Activated T-helper 17 cell treated with anti-CD3 and anti-CD28 coated beads, Interleukin-2, amount 50 U/mL, for 72 hours (primary cell): Measurements from ENCODE around the gene TES. TPM values are rescaled to one million over a fixed set of nuclear protein-coding genes. Genes with fewer than 3 reads are reported as not detected.

ENCODE experiments used
- ATAC-seq: fragments of 150-1000 bp; cut with Tn5 transposase; replicated peaks from 2 replicates; pipeline ENCODE4 v1.10.0; 2021; ENCODE audit warnings: mild to moderate bottlenecking, moderate library complexity
- H3K27ac Mint-ChIP-seq: one replicate; pipeline ENCODE4 v1.8.0; 2022; ENCODE audit warnings: mixed read lengths
- H3K27me3 Mint-ChIP-seq: one replicate; pipeline ENCODE4 v1.8.0; 2022; ENCODE audit warnings: mixed read lengths
- H3K36me3 Mint-ChIP-seq: one replicate; pipeline ENCODE4 v1.8.0; 2022; ENCODE audit warnings: low read depth, mild to moderate bottlenecking, mixed read lengths
- H3K4me1 Mint-ChIP-seq: one replicate; pipeline ENCODE4 v1.8.0; 2022; ENCODE audit warnings: mixed read lengths
- H3K4me3 Mint-ChIP-seq: one replicate; pipeline ENCODE4 v1.8.0; 2022; ENCODE audit warnings: mild to moderate bottlenecking, mixed read lengths
- H3K9me3 Mint-ChIP-seq: one replicate; pipeline ENCODE4 v1.8.0; 2022; ENCODE audit warnings: mixed read lengths
- total RNA-seq, 2 donors: library from RNA; stranded (reverse); gene quantifications; one replicate each; pipeline ENCODE4 v1.2.3, GENCODE V29; 2022

The TES gene
- total RNA-seq, 2 donors from 2014 or later = 57.6 to 79.4 TPM

- Mint-ChIP-seq H3K36me3 (peaks cover 24% of the 10 kb centered on the region), H3K4me1 (peaks cover 8% of the 10 kb centered on the region), H3K27me3 (no peaks in the 10 kb centered on the region), H3K9me3 (no peaks in the 10 kb centered on the region), H3K27ac (no peak overlapping the region), H3K4me3 (no peak overlapping the region)
- ATAC-seq = no peak
These were observed 1.4 kb upstream of the TES start for GRCh38 chr7:116208919-116209318.

- Mint-ChIP-seq H3K36me3 (peaks cover 24% of the 10 kb centered on the region), H3K4me3 (peak overlapping the region; percentile 92), H3K27me3 (no peaks in the 10 kb centered on the region), H3K9me3 (no peaks in the 10 kb centered on the region), H3K27ac (peak overlapping the region; percentile 11), H3K4me1 (peaks cover 11% of the 10 kb centered on the region)
- peak; percentile 15 for ATAC-seq
These were observed 723 bp upstream of the TES start for GRCh38 chr7:116209561-116210070.

- Mint-ChIP-seq H3K4me1 (peaks cover 24% of the 10 kb centered on the region), H3K27me3 (no peaks in the 10 kb centered on the region), H3K4me3 (peak overlapping the region; percentile 92), H3K27ac (peak overlapping the region; percentile 92), H3K9me3 (no peaks in the 10 kb centered on the region), H3K36me3 (peaks cover 28% of the 10 kb centered on the region)
- peak; percentile 77 for ATAC-seq
These were observed 920 bp downstream of the TES start for GRCh38 chr7:116211006-116211912.

- Mint-ChIP-seq H3K27me3 (no peaks in the 10 kb centered on the region), H3K4me1 (peaks cover 27% of the 10 kb centered on the region), H3K36me3 (peaks cover 28% of the 10 kb centered on the region)
These were observed 1.7 kb downstream of the TES start for GRCh38 chr7:116211913-116212596.

GRCh38 chr7:116212869-116213268 lies 2.5 kb downstream of the TES start:
- Mint-ChIP-seq H3K4me3 (peak overlapping the region; percentile 92), H3K9me3 (no peaks in the 10 kb centered on the region), H3K27ac (peak overlapping the region; percentile 92), H3K4me1 (peaks cover 32% of the 10 kb centered on the region), H3K36me3 (peaks cover 28% of the 10 kb centered on the region), H3K27me3 (no peaks in the 10 kb centered on the region)
- no peak for ATAC-seq

More at GRCh38 chr7:116211913-116212596, 1.7 kb downstream of the TES start:
- Mint-ChIP-seq H3K27ac (peak overlapping the region; percentile 92), H3K4me3 (peak overlapping the region; percentile 92), H3K9me3 (no peaks in the 10 kb centered on the region)
- no peak for ATAC-seq

- Mint-ChIP-seq H3K27me3 (no peaks in the 10 kb centered on the region), H3K4me1 (peaks cover 39% of the 10 kb centered on the region), H3K27ac (peak overlapping the region; percentile 92), H3K36me3 (peaks cover 28% of the 10 kb centered on the region), H3K9me3 (no peaks in the 10 kb centered on the region), H3K4me3 (peak overlapping the region; percentile 92)
- ATAC-seq = no peak
These were observed 3.2 kb downstream of the TES start for GRCh38 chr7:116213361-116214130.

- Mint-ChIP-seq H3K4me1 (peaks cover 46% of the 10 kb centered on the region), H3K27me3 (no peaks in the 10 kb centered on the region), H3K36me3 (peaks cover 28% of the 10 kb centered on the region), H3K4me3 (peak overlapping the region; percentile 92), H3K27ac (peak overlapping the region; percentile 57), H3K9me3 (no peaks in the 10 kb centered on the region)
- ATAC-seq = no peak
These were observed 4.6 kb downstream of the TES start for GRCh38 chr7:116214921-116215320.

GRCh38 chr7:116215551-116215950 lies 5.2 kb downstream of the TES start:
- peaks cover 28% of the 10 kb centered on the region for H3K36me3 Mint-ChIP-seq
- no peaks in the 10 kb centered on the region for H3K27me3 Mint-ChIP-seq
- H3K27ac Mint-ChIP-seq = peak overlapping the region; percentile 57
- ATAC-seq = no peak
- H3K9me3 Mint-ChIP-seq = no peaks in the 10 kb centered on the region
- H3K4me1 Mint-ChIP-seq = peaks cover 46% of the 10 kb centered on the region
- peak overlapping the region; percentile 92 for H3K4me3 Mint-ChIP-seq

- H3K27ac Mint-ChIP-seq = peak overlapping the region; percentile 64
- H3K9me3 Mint-ChIP-seq = no peaks in the 10 kb centered on the region
- peak overlapping the region; percentile 42 for H3K4me3 Mint-ChIP-seq
- ATAC-seq = no peak
- H3K4me1 Mint-ChIP-seq = peaks cover 54% of the 10 kb centered on the region
- H3K36me3 Mint-ChIP-seq = peaks cover 16% of the 10 kb centered on the region
- H3K27me3 Mint-ChIP-seq = no peaks in the 10 kb centered on the region
These were observed 6.7 kb downstream of the TES start for GRCh38 chr7:116216956-116217571.

- Mint-ChIP-seq H3K27ac (peak overlapping the region; percentile 89), H3K27me3 (no peaks in the 10 kb centered on the region), H3K9me3 (no peaks in the 10 kb centered on the region), H3K4me1 (peaks cover 57% of the 10 kb centered on the region), H3K4me3 (peak overlapping the region; percentile 48), H3K36me3 (peaks cover 5% of the 10 kb centered on the region)
- peak; percentile 24 for ATAC-seq
These were observed 7.8 kb downstream of the TES start for GRCh38 chr7:116218051-116218645.

GRCh38 chr7:116218747-116219146 lies 8.4 kb downstream of the TES start:
- Mint-ChIP-seq H3K36me3 (peaks cover 4% of the 10 kb centered on the region), H3K4me1 (peaks cover 58% of the 10 kb centered on the region), H3K27me3 (no peaks in the 10 kb centered on the region), H3K9me3 (no peaks in the 10 kb centered on the region), H3K4me3 (peak overlapping the region; percentile 48), H3K27ac (peak overlapping the region; percentile 89)
- ATAC-seq = no peak

GRCh38 chr7:116219288-116219687 lies 8.9 kb downstream of the TES start:
- H3K27me3 Mint-ChIP-seq = no peaks in the 10 kb centered on the region
- no peak overlapping the region for H3K4me3 Mint-ChIP-seq
- peaks cover 4% of the 10 kb centered on the region for H3K36me3 Mint-ChIP-seq
- H3K4me1 Mint-ChIP-seq = peaks cover 62% of the 10 kb centered on the region
- ATAC-seq = no peak
- H3K9me3 Mint-ChIP-seq = no peaks in the 10 kb centered on the region
- H3K27ac Mint-ChIP-seq = no peak overlapping the region

GRCh38 chr7:116219834-116220233 lies 9.5 kb downstream of the TES start:
- no peaks in the 10 kb centered on the region for H3K27me3 Mint-ChIP-seq
- H3K36me3 Mint-ChIP-seq = peaks cover 2% of the 10 kb centered on the region
- H3K4me3 Mint-ChIP-seq = no peak overlapping the region
- H3K4me1 Mint-ChIP-seq = peaks cover 62% of the 10 kb centered on the region
- no peaks in the 10 kb centered on the region for H3K9me3 Mint-ChIP-seq
- ATAC-seq = no peak
- H3K27ac Mint-ChIP-seq = no peak overlapping the region
